Right lobe of liver (tissue), 6 donors: ENCODE results near the gene TRO. TPM values are rescaled to one million over a fixed set of nuclear protein-coding genes. Genes with fewer than 3 reads are reported as not detected.

Experiments
- ATAC-seq, 4 donors: fragments of 200-7000 bp; cut with Tn5 transposase; one replicate each; pipeline ENCODE4 v1.9.1; 2020; ENCODE audit warnings: mild to moderate bottlenecking in 4 of 4, moderate library complexity in 4 of 4
- DNase-seq, 3 donors: peaks; one replicate each; pipeline ENCODE4 v3.0.0-alpha.2; 2020
- H3K27ac ChIP-seq, 3 donors: fragments of 200-600 bp; one replicate each; pipeline ENCODE4 v1.8.0; 2022
- H3K27me3 ChIP-seq, 2 donors: fragments of 200-600 bp; one replicate each; pipeline ENCODE4 v1.8.0; 2022
- H3K36me3 ChIP-seq, 4 donors: fragments of 200-600 bp; sonication (generic) in 1 of 4; one replicate each; pipeline versions ENCODE4 v1.5.1 to v1.8.0; 2017 to 2022; ENCODE audit warnings: control low read depth in 1 of 4
- H3K4me1 ChIP-seq, 4 donors: fragments of 200-600 bp; sonication (generic) in 1 of 4; one replicate each; pipeline versions ENCODE4 v1.5.1 to v1.8.0; 2017 to 2022; ENCODE audit warnings: control low read depth in 1 of 4
- H3K4me3 ChIP-seq, 3 donors: fragments of 200-600 bp; one replicate each; pipeline ENCODE4 v1.8.0; 2022
- H3K9me3 ChIP-seq, 4 donors: fragments of 200-600 bp; sonication (generic) in 1 of 4; one replicate each; pipeline versions ENCODE4 v1.5.1 to v1.8.0; 2017 to 2022; ENCODE audit warnings: control low read depth in 1 of 4
- CTCF ChIP-seq, 4 donors: fragments of 200-600 bp in 3 of 4; fragments of 450-650 bp in 1 of 4; IDR thresholded peaks; one replicate each; pipeline versions ENCODE4 v1.5.1 to v1.8.0; 2016 to 2022; ENCODE audit warnings: antibody characterized with exemption in 4 of 4, mild to moderate bottlenecking in 2 of 4
- POLR2A ChIP-seq: fragments of 450-650 bp; IDR thresholded peaks from one replicate; pipeline ENCODE4 v1.6.1; 2017; ENCODE audit warnings: antibody characterized with exemption, mild to moderate bottlenecking
- WGBS: methylation state at CpG from one replicate; pipeline ENCODE4 v1.1.6; 2018; ENCODE audit warnings: low coverage, low lambda C conversion rate; ENCODE audit not compliant: insufficient coverage; ENCODE audit errors: missing lambda C conversion rate; 5-methylcytosine and 5-hydroxymethylcytosine counted together
- intact Hi-C, 2 donors: fragments of 100-400 bp; cut with DNase I; formaldehyde crosslinking; loops; one replicate each; pipeline versions ENCODE4 v1.11.2 to v1.14.1; 2022
- small RNA-seq, 2 experiments: library from RNA; depleted of rRNA; stranded (forward); fragments of <200 nt; gene quantifications; one replicate each; pipeline ENCODE3, GENCODE V24; 2016
- total RNA-seq, 6 experiments: library from RNA; depleted of rRNA in 2 of 6; stranded (reverse); fragments of >200 nt in 2 of 6; fragmentation: NEBNext Ultra II Directional in 3 of 6; extraction: Animal tissue kit (Norgen Biotek cat#: 25700) in 3 of 6; gene quantifications; one replicate each; pipeline versions ENCODE4 v1.1.0 to v1.2.4, GENCODE V29; 2016 to 2023
- donor health status: DM: no; HTN: yes; CAD: no.
- donor health status: DM: no; HTN: no; CAD: no.
- donor health status: DM: no; HTN: no; CAD: no.
- donor health status: DM: no; HTN: yes; CAD: no.
- donor health status: DM: no; HTN: yes; CAD: no.

The TRO gene
- total RNA-seq, 6 experiments from 2014 or later = 0.06 to 1.4 (median 0.49) TPM

GRCh38 chrX:54977387-54977786 is 56.8 kb downstream of the TRO start:
- H3K4me1 ChIP-seq = peaks cover 0 to 16% (median 0%) of the 10 kb centered on the region in 4 donors
- DNase-seq (no peak), ATAC-seq (no peak)
- TF ChIP-seq CTCF (IDR thresholded peaks at IDR 0.05) = no peak
- no peak for TF ChIP-seq POLR2A
- H3K4me3 ChIP-seq = no peak overlapping the region
- H3K9me3 ChIP-seq = no peaks in the 10 kb centered on the region
- 50% methylated on average over 4 of the region's 4 CpGs for WGBS
- no peak overlapping the region for H3K27ac ChIP-seq
- H3K36me3 ChIP-seq = no peaks in the 10 kb centered on the region
- no peaks in the 10 kb centered on the region for H3K27me3 ChIP-seq
- intact Hi-C loops = no loop called here

GRCh38 chrX:54978448-54978847 is 57.8 kb downstream of the TRO start:
- H3K9me3 ChIP-seq = no peaks in the 10 kb centered on the region
- no peak overlapping the region for H3K4me3 ChIP-seq
- peaks cover 0 to 16% (median 0%) of the 10 kb centered on the region in 4 donors for H3K4me1 ChIP-seq
- intact Hi-C loops = no loop called here
- no peaks in the 10 kb centered on the region for H3K36me3 ChIP-seq
- no peak overlapping the region for H3K27ac ChIP-seq
- peak in 1 of 4 donors; percentile 9 for TF ChIP-seq CTCF (IDR thresholded peaks at IDR 0.05)
- no peak for TF ChIP-seq POLR2A
- DNase-seq (no peak), ATAC-seq (peak in 1 of 4 donors; percentile 86)
- H3K27me3 ChIP-seq = no peaks in the 10 kb centered on the region

- H3K9me3 ChIP-seq = no peaks in the 10 kb centered on the region
- ATAC-seq (peak; percentile 31 to 71 (median 52)), DNase-seq (no peak)
- H3K4me3 ChIP-seq = no peak overlapping the region
- no peaks in the 10 kb centered on the region for H3K27me3 ChIP-seq
- H3K36me3 ChIP-seq = no peaks in the 10 kb centered on the region
- peaks cover 0 to 16% (median 0%) of the 10 kb centered on the region in 4 donors for H3K4me1 ChIP-seq
- intact Hi-C loops = no loop called here
- H3K27ac ChIP-seq = no peak overlapping the region
- no peak for TF ChIP-seq POLR2A
- no peak for TF ChIP-seq CTCF (IDR thresholded peaks at IDR 0.05)
These were observed 58.8 kb downstream of the TRO start for GRCh38 chrX:54979432-54979831.

GRCh38 chrX:54980334-54980733 is 59.7 kb downstream of the TRO start:
- no peak for DNase-seq
- no peak overlapping the region for H3K4me3 ChIP-seq
- intact Hi-C loops = no loop called here
- peaks cover 0 to 16% (median 0%) of the 10 kb centered on the region in 4 donors for H3K4me1 ChIP-seq
- no peak overlapping the region for H3K27ac ChIP-seq
- 37% methylated on average over 6 of the region's 6 CpGs for WGBS
- no peaks in the 10 kb centered on the region for H3K27me3 ChIP-seq
- peak in 2 of 4 donors; percentile 17 to 46 for ATAC-seq
- H3K9me3 ChIP-seq = no peaks in the 10 kb centered on the region
- TF ChIP-seq POLR2A = no peak
- no peak for TF ChIP-seq CTCF (IDR thresholded peaks at IDR 0.05)
- no peaks in the 10 kb centered on the region for H3K36me3 ChIP-seq

Small RNA genes lying within 50 kb of the gene (small RNA-seq; reads per million reads assigned to genes)
- 0 reads per million in 2 experiments for gene RF00614

Other genes starting within 250 kb of the TRO start
- gene ITIH6, start 122.6 kb upstream of the TRO start, total RNA-seq = not detected
- gene MAGED2, start 113.1 kb upstream of the TRO start, total RNA-seq = 10 to 100 TPM; 24.2 to 57.2 (median 38.7) TPM
- 10 to 100 TPM in 4 of 6 experiments, 1 to 10 TPM in 2; 3.8 to 21.8 (median 16.7) TPM for gene PFKFB1, start 73.4 kb downstream of the TRO start, total RNA-seq
- 10 to 100 TPM in 2 of 6 experiments, 1 to 10 TPM in 4; 4.9 to 12.5 (median 8.6) TPM for gene APEX2, start 79.5 kb downstream of the TRO start, total RNA-seq
- 1 to 10 TPM in 4 of 6 experiments, under 1 TPM in 1, not detected in 1; 0.16 to 8.3 (median 2.7) TPM for gene ALAS2, start 110.2 kb downstream of the TRO start, total RNA-seq
- gene PAGE2B, start 154.2 kb downstream of the TRO start, total RNA-seq = not detected
- gene PAGE2, start 168.2 kb downstream of the TRO start, total RNA-seq = not detected